NCI-H1694 treated with DMSO at 0.1 percent for 48 hours (cell line): Measurements from ENCODE around the gene TSPAN15.
"Not testable (repeated sequence)": the region's sequence is repeated elsewhere in the genome, so short reads cannot be mapped to it uniquely, and the experiment has no call there.

Source experiments
- DNase-seq: peaks from one replicate; lab custom pipeline; 2025; lab: John Stamatoyannopoulos, UW

TSPAN15 gene

GRCh38 chr10:69503001-69503895 is 52.0 kb downstream of the TSPAN15 start:
- no peak for DNase-seq

DNA sequence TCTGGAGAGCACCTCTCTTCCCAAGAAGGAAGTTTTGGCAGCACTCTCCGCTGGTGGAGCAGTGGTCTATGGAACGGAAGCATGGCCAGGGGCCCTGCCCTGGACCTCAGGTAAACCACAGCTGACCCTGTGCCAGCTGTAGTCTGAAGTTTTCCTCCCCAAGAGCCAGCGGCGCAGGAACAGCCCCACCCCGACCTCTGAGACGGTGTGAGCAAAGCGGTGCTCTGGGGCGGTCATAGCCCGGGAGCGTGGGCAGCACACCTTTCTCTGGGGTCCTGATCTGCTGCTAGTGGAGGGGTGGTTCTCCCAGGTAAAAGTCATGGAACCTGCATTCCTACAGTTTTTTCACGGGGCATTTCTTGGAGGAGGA is 52.6 kb downstream of the TSPAN15 start:
- no peak for DNase-seq

- no peak for DNase-seq
These were observed 53.4 kb downstream of the TSPAN15 start for GRCh38 chr10:69504576-69505250.

DNA sequence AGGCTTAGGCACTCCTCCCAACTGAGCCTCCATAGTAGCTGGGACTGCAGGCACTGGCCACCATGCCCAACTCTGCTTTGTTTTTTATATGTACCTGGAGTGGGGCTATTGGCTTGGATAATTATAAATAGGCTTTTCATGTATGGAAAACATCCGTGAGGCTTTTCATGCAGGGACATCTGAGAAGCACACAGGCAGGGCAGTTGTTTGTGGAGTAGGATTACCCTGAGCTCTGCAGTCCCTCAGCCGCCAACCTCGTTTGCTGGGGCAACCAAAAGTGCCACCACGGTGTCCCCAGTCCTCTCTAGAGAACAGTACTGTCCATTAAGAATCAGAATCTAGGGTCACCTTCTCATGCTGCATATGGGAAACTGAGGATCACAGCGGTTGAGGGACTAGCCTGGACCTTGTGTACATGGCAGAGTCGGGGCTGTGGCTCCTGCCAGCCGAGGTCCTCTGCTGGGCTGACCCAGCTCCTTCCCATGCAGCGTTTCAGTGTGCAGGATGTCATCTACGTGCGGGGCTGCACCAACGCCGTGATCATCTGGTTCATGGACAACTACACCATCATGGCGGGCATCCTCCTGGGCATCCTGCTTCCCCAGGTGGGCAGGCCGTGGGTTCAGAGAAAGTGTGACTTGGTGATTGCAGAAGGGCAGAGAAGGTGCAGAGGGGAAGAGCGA is 54.5 kb downstream of the TSPAN15 start:
- no peak for DNase-seq

- no peak for DNase-seq
These were observed 55.2 kb downstream of the TSPAN15 start for GRCh38 chr10:69506487-69506833.

- DNase-seq = peak; percentile 9
These were observed 55.8 kb downstream of the TSPAN15 start for GRCh38 chr10:69506834-69507713.

DNA sequence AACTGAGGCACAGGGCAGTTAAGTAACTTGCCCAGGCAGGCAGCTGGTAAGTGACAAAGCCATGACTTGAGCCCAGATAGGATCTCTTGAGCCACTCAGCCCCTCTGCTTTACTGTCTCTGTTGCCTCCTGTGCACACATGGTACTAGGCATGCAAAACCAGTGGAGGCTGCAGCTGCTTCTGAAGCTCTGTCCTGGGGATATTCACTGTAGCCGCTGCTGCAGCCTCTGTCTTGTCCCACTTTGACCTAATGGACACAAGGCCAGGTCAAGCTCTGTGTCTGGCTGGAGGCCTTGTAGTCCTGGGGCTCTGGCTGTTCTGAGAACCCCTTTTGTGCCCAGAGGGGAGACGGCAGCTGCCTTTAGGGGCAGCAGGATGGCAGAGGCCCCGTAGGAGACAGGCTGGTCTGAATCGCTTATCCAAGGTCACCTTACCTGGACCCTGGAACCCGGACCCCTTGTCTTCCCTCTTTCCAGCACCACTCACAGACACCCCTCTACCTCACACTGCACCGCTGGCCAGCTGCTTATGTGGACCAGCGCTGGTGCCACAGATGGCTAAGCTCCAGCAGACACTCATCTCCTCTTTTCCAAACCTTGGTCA is 57.6 kb downstream of the TSPAN15 start:
- DNase-seq = no peak

GRCh38 chr10:69512901-69513300 is 61.6 kb downstream of the TSPAN15 start:
- no peak for DNase-seq

DNA sequence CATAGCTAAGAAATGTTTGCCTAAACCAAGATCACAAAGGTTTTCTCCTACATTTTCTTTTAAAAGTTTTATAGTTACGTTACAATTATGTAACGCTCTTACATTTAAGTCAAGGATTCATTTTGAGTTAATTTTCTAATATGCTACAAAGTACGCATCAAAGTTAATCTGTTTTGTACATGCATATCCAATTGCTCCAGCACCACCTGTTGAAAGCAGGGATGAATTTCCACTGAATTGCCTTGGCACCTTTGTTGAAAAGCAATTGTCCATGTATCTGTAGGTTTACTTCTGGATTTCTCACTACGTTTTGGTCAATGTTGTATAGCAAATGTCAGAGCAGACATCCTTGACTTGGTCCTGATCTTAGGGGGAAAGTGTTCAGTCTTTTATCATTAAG is 62.4 kb downstream of the TSPAN15 start:
- DNase-seq = no peak

DNA sequence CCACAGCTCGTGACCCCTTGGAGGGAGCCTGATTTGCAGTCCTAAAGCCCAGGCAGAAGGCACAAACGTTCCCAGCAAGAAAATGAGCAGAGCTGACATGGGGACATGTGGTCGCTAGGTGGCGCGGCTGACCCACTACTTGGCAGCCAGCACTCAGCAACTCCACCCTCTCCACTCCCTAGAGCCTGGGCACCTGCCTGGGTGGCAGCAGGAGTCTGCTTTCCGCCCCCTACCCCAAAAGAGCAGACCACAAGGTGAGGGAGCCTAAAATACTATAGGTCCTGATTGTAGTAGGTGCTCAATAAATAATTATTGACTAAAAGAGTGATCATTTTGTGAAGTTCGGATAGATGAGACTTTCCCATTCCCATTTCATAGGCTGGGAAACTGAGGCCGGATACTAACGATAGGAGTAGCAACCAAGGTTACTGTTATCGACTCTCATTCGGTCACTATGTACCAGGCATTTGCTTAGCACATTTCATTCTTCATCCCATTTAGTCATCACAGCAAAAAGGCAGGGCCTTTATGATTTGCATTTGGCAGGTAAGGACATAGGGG is 64.5 kb downstream of the TSPAN15 start:
- DNase-seq = peak; percentile 54

DNA sequence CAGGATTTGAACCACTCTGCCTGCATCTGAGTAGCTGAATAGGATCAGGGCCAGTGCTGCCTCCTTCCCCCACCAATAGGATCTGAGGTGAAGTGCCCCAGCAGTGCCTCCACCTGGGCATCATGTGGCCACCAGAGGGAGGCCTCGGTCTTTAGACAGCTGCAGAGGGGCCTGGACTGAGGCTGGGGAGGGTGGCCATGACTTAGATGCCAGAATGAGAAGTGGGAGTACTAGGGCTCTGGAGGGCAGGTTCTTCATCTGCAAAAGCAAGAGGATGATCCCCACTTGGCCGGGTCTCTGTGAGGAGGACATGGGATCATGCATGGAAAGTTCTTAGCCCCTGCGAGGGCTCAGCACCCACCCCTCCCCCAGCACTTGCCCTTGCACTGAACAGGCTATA is 65.1 kb downstream of the TSPAN15 start:
- peak; percentile 13 for DNase-seq

- DNase-seq = no peak
These were observed 65.5 kb downstream of the TSPAN15 start for GRCh38 chr10:69516796-69517195.

DNA sequence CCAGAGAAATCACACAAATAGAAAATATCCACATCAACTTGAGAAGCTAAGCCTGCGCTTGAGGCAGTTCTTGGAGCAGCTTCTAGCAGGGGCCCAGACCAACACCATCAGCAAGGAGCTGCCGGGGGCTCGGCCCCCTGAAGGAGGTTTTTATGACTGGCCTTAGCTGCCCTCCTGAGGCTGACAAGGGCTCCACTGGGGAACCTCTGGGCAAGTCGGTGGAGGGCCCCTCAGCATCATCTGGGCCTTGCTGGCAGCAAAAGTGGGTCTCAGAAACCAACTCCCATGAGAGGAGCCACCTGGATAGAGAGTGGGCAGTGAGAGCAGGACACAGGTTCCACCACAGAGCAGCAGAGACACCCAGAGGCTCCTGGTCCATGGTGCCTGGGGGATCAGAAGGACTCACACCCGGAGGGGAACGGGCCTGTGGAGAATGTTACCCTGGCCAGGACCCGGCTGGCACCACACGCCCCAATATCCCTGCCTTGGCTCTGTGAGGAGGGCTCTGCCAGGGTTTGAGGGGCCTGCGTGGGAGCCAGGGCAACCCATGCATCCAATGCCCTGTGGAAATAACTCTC is 66.1 kb downstream of the TSPAN15 start:
- no peak for DNase-seq

DNA sequence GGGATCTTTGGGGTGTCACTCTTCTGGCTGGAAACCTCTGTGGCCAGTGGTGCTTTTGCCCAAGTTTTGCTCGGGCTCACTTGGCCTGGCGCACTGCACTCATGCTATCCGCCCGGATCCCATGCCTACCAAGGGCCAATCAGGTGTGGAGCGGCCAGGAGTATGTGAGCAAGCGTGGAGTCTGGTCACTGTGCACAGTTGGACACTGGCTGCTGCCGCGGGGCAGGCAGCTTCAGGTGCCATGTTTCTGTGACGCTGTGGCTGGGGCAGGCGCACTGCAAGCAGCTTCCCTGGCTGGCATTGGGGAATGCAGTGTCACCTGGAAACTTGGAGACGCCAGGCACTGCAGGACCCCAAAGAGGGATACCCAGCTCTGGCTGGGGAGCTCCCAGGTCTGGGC is 76.7 kb downstream of the TSPAN15 start:
- DNase-seq = no peak

GRCh38 chr10:69533658-69534057 is 82.4 kb downstream of the TSPAN15 start:
- no peak for DNase-seq

- DNase-seq = not testable (repeated sequence)
These were observed 85.3 kb downstream of the TSPAN15 start for GRCh38 chr10:69536521-69536920.

GRCh38 chr10:69537449-69537848 is 86.2 kb downstream of the TSPAN15 start:
- no peak for DNase-seq

DNA sequence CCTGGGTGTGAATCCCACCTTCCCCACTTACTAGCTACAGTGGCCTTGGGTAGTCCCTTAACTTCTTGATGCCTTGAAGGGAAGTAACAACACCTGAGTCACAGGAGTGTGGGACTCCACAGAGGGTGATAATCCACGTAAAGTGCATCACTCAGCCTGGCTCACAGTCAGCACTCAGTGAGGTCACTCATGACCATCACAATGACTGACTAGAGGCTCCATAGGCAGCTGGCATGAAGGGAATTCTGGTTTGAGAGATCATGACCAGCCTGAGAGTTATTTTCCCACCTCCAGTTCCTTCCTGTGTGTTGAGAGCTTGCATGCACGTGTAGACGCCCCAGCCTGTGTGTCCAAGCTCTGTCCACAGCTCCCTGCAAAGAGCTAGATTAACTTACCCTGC is 87.2 kb downstream of the TSPAN15 start:
- DNase-seq = no peak

- DNase-seq = no peak
These were observed 90.2 kb downstream of the TSPAN15 start for GRCh38 chr10:69541463-69541862.

- no peak for DNase-seq
These were observed 98.7 kb downstream of the TSPAN15 start for GRCh38 chr10:69549959-69550358.

- no peak for DNase-seq
These were observed 101.0 kb downstream of the TSPAN15 start for GRCh38 chr10:69552268-69552667.
